Measurements from ENCODE around the gene PCGF1. TPM values are rescaled to one million over a fixed set of nuclear protein-coding genes. Genes with fewer than 3 reads are reported as not detected.
"Not testable (repeated sequence)": the region's sequence is repeated elsewhere in the genome, so short reads cannot be mapped to it uniquely, and the experiment has no call there.

PCGF1 gene
- total RNA-seq, 2 experiments from 2014 or later, result 9.9 to 15.9 TPM

DNA sequence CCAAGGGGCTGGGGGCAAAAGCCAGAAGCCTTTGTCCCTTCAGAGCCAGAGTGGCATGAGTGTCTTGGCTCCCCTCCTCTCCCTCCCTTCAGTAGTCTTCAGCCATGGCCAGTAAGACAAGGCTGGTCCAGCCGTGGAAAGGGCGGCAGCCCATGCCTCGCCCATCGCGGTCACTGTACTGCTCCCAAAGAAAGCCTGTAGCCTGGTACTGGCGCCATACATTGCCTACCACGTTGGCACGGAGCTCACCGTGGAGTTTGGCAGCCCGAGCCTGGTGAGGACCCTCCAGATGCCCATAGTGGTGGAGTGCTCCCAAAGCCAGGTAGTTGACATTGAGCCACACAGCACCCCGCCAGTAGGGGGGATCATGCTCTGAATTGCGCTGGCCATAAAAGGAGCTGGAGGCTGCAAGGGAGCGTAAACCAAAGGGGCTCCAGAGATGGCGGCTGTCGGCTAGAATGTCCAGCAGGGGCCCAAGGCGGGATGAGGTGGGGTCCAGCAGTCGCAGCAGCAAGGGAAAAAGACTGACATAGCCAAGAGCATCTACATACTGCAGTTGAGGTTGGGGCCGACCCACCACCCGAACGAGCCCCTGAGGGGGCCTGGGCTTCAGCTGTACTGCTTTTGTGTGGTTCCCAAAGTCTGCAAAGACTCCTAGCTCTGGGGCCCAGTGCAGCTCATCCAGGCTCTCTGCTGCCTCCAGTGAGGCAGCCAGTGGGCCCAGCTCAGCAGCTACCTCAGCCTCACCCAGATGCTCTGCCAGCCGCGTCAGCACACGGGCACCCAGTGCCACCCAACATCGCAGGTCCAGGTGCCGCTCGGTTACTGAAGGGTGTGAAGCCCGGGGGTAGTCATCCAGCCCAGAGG, 46.1 kb downstream of the PCGF1 start:
- Histone ChIP-seq H3K9me3 (ENCODE audit: low read length) (no peaks in the 10 kb centered on the region), H3K9me2 (ENCODE audit: insufficient read depth, low read length) (no peaks in the 10 kb centered on the region), H3K79me2 (ENCODE audit: insufficient read depth, low read depth, low read length) (peaks cover 24% of the 10 kb centered on the region), H3K36me3 (ENCODE audit: insufficient read depth, low read length) (peaks cover 34% of the 10 kb centered on the region), H4K20me1 (ENCODE audit: insufficient read depth, low read length) (no peaks in the 10 kb centered on the region), H2AFZ (ENCODE audit: low read length) (no peak overlapping the region), H3K4me2 (ENCODE audit: low read length) (no peak overlapping the region), H3K4me3 (ENCODE audit: low read depth, low read length, poor library complexity, severe bottlenecking) (no peak overlapping the region), H3K4me1 (ENCODE audit: insufficient read depth, low read length, poor library complexity, severe bottlenecking) (peaks cover 21% of the 10 kb centered on the region), H3K27ac (ENCODE audit: low read depth, low read length, poor library complexity, severe bottlenecking) (no peak overlapping the region)
- no TSS peak for BruUV-seq (replicated peaks)
- ChIA-PET CTCF (ENCODE audit: unreplicated experiment) (no interaction called here), POLR2A (interaction anchor here (0.6 kb wide), 1 partner anchor 10 kb away, joined by 5 read pairs; no protein-coding TSS in a partner anchor)
- DNase-seq (ENCODE audit: low spot score), result peak; percentile 37
- intact Hi-C loops (cut with micrococcal nuclease; ENCODE audit: unreplicated experiment), result no loop called here
- TF ChIP-seq, protein P1, sequence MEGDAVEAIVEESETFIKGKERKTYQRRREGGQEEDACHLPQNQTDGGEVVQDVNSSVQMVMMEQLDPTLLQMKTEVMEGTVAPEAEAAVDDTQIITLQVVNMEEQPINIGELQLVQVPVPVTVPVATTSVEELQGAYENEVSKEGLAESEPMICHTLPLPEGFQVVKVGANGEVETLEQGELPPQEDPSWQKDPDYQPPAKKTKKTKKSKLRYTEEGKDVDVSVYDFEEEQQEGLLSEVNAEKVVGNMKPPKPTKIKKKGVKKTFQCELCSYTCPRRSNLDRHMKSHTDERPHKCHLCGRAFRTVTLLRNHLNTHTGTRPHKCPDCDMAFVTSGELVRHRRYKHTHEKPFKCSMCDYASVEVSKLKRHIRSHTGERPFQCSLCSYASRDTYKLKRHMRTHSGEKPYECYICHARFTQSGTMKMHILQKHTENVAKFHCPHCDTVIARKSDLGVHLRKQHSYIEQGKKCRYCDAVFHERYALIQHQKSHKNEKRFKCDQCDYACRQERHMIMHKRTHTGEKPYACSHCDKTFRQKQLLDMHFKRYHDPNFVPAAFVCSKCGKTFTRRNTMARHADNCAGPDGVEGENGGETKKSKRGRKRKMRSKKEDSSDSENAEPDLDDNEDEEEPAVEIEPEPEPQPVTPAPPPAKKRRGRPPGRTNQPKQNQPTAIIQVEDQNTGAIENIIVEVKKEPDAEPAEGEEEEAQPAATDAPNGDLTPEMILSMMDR (conservative IDR thresholded peaks at IDR 0.05; ENCODE audit: low read length), result peak; percentile 67
- TF ChIP-seq EZH2phosphoT487 (IDR thresholded peaks at IDR 0.05; ENCODE audit: borderline replicate concordance, low read depth, low read length), result no peak

DNA sequence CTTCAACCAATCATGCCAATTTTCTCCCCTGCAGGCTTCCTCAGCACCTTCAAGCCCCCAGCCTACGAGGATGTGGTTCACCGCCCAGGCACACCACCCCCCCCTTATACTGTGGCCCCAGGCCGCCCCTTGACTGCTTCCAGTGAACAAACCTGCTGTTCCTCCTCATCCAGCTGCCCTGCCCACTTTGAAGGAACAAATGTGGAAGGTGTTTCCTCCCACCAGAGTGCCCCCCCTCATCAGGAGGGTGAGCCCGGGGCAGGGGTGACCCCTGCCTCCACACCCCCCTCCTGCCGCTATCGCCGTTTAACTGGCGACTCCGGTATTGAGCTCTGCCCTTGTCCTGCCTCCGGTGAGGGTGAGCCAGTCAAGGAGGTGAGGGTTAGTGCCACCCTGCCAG, 47.3 kb downstream of the PCGF1 start:
- DNase-seq (ENCODE audit: low spot score); H4K20me1 ChIP-seq (ENCODE audit: insufficient read depth, low read length); H3K4me2 ChIP-seq (ENCODE audit: low read length); H3K27ac ChIP-seq (ENCODE audit: low read depth, low read length, poor library complexity, severe bottlenecking); H2AFZ ChIP-seq (ENCODE audit: low read length); H3K4me3 ChIP-seq (ENCODE audit: low read depth, low read length, poor library complexity, severe bottlenecking); POLR2A ChIA-PET; H3K9me2 ChIP-seq (ENCODE audit: insufficient read depth, low read length); H3K9me3 ChIP-seq (ENCODE audit: low read length); CTCF ChIA-PET (ENCODE audit: unreplicated experiment); BruUV-seq (replicated peaks); intact Hi-C loops (cut with micrococcal nuclease; ENCODE audit: unreplicated experiment): not testable (repeated sequence)
- Histone ChIP-seq H3K4me1 (ENCODE audit: insufficient read depth, low read length, poor library complexity, severe bottlenecking) (peaks cover 24% of the 10 kb centered on the region), H3K79me2 (ENCODE audit: insufficient read depth, low read depth, low read length) (peaks cover 31% of the 10 kb centered on the region), H3K36me3 (ENCODE audit: insufficient read depth, low read length) (peaks cover 35% of the 10 kb centered on the region)

DNA sequence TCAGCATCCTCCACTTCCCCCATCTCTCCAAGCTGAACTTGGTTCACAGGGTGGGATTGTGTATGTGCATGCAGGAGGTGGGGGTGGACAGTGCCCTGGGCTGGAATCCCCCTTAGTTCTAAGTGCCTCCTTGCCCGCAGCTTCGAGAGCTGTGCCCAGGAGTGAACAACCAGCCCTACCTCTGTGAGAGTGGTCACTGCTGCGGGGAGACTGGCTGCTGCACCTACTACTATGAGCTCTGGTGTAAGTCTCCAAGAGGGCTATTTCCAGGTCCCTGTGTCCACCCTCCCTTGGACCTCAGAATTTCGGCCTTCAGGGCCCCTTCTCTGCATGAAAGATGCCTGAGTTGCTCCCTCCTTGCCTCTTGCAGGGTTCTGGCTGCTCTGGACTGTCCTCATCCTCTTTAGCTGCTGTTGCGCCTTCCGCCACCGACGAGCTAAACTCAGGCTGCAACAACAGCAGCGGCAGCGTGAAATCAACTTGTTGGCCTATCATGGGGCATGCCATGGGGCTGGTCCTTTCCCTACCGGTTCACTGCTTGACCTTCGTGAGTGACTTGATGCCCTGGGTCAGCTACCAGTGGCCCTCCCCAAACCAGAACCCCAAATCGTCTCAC, 47.9 kb downstream of the PCGF1 start:
- H3K27ac ChIP-seq (ENCODE audit: low read depth, low read length, poor library complexity, severe bottlenecking); intact Hi-C loops (cut with micrococcal nuclease; ENCODE audit: unreplicated experiment); BruUV-seq (replicated peaks); DNase-seq (ENCODE audit: low spot score); H2AFZ ChIP-seq (ENCODE audit: low read length); CTCF ChIA-PET (ENCODE audit: unreplicated experiment); H3K9me2 ChIP-seq (ENCODE audit: insufficient read depth, low read length); H3K9me3 ChIP-seq (ENCODE audit: low read length); H4K20me1 ChIP-seq (ENCODE audit: insufficient read depth, low read length): not testable (repeated sequence)
- POLR2A ChIA-PET, result interaction anchor here (2.1 kb wide), 1 partner anchor 7 kb away, joined by 11 read pairs; no protein-coding TSS in a partner anchor
- Histone ChIP-seq H3K4me3 (ENCODE audit: low read depth, low read length, poor library complexity, severe bottlenecking) (peak overlapping the region; percentile 98), H3K4me1 (ENCODE audit: insufficient read depth, low read length, poor library complexity, severe bottlenecking) (peaks cover 24% of the 10 kb centered on the region), H3K79me2 (ENCODE audit: insufficient read depth, low read depth, low read length) (peaks cover 29% of the 10 kb centered on the region), H3K36me3 (ENCODE audit: insufficient read depth, low read length) (peaks cover 35% of the 10 kb centered on the region), H3K4me2 (ENCODE audit: low read length) (peak overlapping the region; percentile 100)
